ENCODE measurements around the gene CDK5R2. TPM values are rescaled to one million over a fixed set of nuclear protein-coding genes. Genes with fewer than 3 reads are reported as not detected.
A peak's percentile ranks its signal among the peaks of the same experiment; 100 is the strongest.

The CDK5R2 gene
- total and polyA plus RNA-seq, 2 of the 13 experiments (the other 11 are each of a cell fraction or from before 2014, with no cell fraction given), result not detected

DNA sequence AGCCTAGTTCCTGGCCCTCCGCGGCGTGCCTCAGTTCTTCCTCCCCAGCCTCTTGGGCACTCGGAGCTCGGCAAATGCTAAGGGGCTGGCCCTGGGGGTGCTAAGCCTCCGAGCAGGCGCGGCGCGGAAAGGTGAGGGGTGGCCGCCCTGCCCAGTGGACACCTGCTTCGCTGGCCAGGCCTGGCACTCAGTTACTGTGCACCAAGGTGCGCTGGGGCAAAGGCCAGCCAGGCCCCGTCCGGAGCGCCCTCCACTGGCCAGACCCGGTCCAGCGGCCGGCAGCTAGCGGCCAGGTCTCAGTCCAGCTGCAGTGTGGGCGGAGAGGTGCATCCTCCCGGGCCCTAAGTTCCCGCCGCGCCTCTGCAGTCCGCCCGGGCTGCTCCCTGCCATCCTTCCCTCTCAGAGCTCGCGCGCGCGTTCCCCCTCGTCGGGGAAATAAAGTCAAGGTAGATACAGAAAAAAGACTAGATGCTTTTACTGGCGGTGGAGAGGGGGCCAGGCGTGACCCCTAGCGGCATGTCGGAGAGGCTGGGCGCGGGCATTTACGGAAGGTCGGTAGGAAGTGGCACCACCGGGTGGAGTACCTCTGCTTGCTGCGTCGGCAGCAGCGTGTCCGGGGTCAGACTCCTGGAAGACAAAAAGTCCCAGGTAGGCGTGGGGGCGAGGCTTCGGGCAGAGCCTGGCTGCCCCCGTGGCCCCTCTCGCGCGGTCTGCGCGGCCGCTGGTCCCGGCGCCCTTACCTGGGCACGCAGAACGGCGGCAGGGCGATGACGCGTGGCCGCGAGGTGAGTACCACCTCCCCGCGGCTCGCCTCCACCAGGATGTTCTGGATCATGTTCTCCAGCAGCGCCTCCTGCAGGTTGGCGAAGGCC lies 43.2 kb downstream of the CDK5R2 start:
- Histone ChIP-seq H3K36me3 (replicated peaks in 1 of 2; ENCODE audit: control insufficient read depth in 1 of 2, insufficient read depth in 2 of 2, low read length in 2 of 2) (no peaks in the 10 kb centered on the region), H3K9ac (ENCODE audit: insufficient read depth, low read depth, low read length) (no peak overlapping the region), H2AFZ (ENCODE audit: low read length) (no peak overlapping the region), H3K4me2 (ENCODE audit: low read depth, low read length) (peak overlapping the region; percentile 71), H3K4me1 (ENCODE audit: insufficient read depth, low read length) (peaks cover 24% of the 10 kb centered on the region), H3K79me2 (ENCODE audit: insufficient read depth, low read length) (no peaks in the 10 kb centered on the region), H3K9me3 (ENCODE audit: low read length) (no peaks in the 10 kb centered on the region), H3K4me3 (replicated peaks in 1 of 3; ENCODE audit: insufficient read depth in 1 of 3, low read depth in 2 of 3, low read length in 3 of 3) (peak overlapping the region; percentile 6 to 64 (median 28); a peak in 4 of 6 replicates), H4K20me1 (ENCODE audit: insufficient read depth, low read length) (peaks cover 36% of the 10 kb centered on the region; the same call in 1 of the 2 replicates), H3K27me3 (ENCODE audit: control insufficient read depth in 1 of 2, insufficient read depth in 2 of 2, low read length in 2 of 2) (peaks cover 40 to 86% of the 10 kb centered on the region in 2 experiments), H3K27ac (ENCODE audit: extremely low read length, insufficient read depth, low read length) (no peak overlapping the region)
- ChIA-PET CTCF (ENCODE audit: low intra/inter-chr PET ratio, low total read pairs) (interaction anchor here (1.1 to 2.1 kb wide), 3 partner anchors 23 to 117 kb away, joined by 3 to 7 read pairs (median 4); no protein-coding TSS in a partner anchor), POLR2A (interaction anchor here (0.9 to 1.4 kb wide), 10 partner anchors 69 to 496 kb away, joined by 3 to 5 read pairs (median 4); partner anchors contain the start of genes CNPPD1, DNAJB2, GLB1L and GMPPA)
- BruUV-seq (replicated peaks), result no TSS peak
- intact Hi-C loops (cut with micrococcal nuclease; ENCODE audit: unreplicated experiment), result loop anchor here (2.0 kb wide), 1 partner anchor 26 kb away; no protein-coding TSS in a partner anchor
- WGBS (ENCODE audit: low lambda C conversion rate), result 4% methylated on average over 34 of the region's 72 CpGs
- in situ Hi-C loops (cut with HindIII; ENCODE audit: extremely low pct_ligation_motif_present, low pct_unique_long_range_greater_than_20kb), result no loop called here
- peak; percentile 75 for ATAC-seq
- DNase-seq (ENCODE audit: low spot score), result peak; percentile 54
- no peak for FAIRE-seq
- TF ChIP-seq HNRNPK (IDR thresholded peaks at IDR 0.05; ENCODE audit: low read depth, low read length, poor library complexity, severe bottlenecking) (peak; percentile 10), ZNF878 (CRISPR knock-in tag; IDR thresholded peaks at IDR 0.05) (no peak), FOXA1 (IDR thresholded peaks at IDR 0.05) (no peak), FOXA1 (CRISPR knock-in tag; IDR thresholded peaks at IDR 0.05) (peak; percentile 34; the same call in 1 of the 2 replicates), NFE2L2 (IDR thresholded peaks at IDR 0.05; ENCODE audit: low read length) (0 out of 2 replicates have a peak, but pooled peaks have one; percentile 2), DR1 (CRISPR knock-in tag; IDR thresholded peaks at IDR 0.05) (no peak; the same call in 1 of the 2 replicates), RCOR2 (CRISPR knock-in tag; IDR thresholded peaks at IDR 0.05) (no peak), ZNF790 (CRISPR knock-in tag; IDR thresholded peaks at IDR 0.05; ENCODE audit: borderline replicate concordance) (peak; percentile 5; the same call in 1 of the 2 replicates), ZFY (CRISPR knock-in tag; IDR thresholded peaks at IDR 0.05) (peak; percentile 15), HNRNPLL (IDR thresholded peaks at IDR 0.05; ENCODE audit: low read depth, low read length, poor library complexity, severe bottlenecking) (peak; percentile 60), ZNF558 (CRISPR knock-in tag; IDR thresholded peaks at IDR 0.05; ENCODE audit: borderline replicate concordance) (0 out of 2 replicates have a peak, but pooled peaks have one; percentile 0), ARNT2 (CRISPR knock-in tag; IDR thresholded peaks at IDR 0.05; ENCODE audit: low read depth) (peak; percentile 26), MIER3 (CRISPR knock-in tag; IDR thresholded peaks at IDR 0.05; ENCODE audit: borderline replicate concordance) (no peak)
- TF ChIP-seq, protein P1, sequence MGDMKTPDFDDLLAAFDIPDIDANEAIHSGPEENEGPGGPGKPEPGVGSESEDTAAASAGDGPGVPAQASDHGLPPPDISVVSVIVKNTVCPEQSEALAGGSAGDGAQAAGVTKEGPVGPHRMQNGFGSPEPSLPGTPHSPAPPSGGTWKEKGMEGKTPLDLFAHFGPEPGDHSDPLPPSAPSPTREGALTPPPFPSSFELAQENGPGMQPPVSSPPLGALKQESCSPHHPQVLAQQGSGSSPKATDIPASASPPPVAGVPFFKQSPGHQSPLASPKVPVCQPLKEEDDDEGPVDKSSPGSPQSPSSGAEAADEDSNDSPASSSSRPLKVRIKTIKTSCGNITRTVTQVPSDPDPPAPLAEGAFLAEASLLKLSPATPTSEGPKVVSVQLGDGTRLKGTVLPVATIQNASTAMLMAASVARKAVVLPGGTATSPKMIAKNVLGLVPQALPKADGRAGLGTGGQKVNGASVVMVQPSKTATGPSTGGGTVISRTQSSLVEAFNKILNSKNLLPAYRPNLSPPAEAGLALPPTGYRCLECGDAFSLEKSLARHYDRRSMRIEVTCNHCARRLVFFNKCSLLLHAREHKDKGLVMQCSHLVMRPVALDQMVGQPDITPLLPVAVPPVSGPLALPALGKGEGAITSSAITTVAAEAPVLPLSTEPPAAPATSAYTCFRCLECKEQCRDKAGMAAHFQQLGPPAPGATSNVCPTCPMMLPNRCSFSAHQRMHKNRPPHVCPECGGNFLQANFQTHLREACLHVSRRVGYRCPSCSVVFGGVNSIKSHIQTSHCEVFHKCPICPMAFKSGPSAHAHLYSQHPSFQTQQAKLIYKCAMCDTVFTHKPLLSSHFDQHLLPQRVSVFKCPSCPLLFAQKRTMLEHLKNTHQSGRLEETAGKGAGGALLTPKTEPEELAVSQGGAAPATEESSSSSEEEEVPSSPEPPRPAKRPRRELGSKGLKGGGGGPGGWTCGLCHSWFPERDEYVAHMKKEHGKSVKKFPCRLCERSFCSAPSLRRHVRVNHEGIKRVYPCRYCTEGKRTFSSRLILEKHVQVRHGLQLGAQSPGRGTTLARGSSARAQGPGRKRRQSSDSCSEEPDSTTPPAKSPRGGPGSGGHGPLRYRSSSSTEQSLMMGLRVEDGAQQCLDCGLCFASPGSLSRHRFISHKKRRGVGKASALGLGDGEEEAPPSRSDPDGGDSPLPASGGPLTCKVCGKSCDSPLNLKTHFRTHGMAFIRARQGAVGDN (CRISPR knock-in tag; IDR thresholded peaks at IDR 0.05), result peak; percentile 55
- TF ChIP-seq, protein P2, sequence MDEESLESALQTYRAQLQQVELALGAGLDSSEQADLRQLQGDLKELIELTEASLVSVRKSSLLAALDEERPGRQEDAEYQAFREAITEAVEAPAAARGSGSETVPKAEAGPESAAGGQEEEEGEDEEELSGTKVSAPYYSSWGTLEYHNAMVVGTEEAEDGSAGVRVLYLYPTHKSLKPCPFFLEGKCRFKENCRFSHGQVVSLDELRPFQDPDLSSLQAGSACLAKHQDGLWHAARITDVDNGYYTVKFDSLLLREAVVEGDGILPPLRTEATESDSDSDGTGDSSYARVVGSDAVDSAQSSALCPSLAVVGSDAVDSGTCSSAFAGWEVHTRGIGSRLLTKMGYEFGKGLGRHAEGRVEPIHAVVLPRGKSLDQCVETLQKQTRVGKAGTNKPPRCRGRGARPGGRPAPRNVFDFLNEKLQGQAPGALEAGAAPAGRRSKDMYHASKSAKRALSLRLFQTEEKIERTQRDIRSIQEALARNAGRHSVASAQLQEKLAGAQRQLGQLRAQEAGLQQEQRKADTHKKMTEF (CRISPR knock-in tag; IDR thresholded peaks at IDR 0.05), result no peak
- TF ChIP-seq, protein P3, sequence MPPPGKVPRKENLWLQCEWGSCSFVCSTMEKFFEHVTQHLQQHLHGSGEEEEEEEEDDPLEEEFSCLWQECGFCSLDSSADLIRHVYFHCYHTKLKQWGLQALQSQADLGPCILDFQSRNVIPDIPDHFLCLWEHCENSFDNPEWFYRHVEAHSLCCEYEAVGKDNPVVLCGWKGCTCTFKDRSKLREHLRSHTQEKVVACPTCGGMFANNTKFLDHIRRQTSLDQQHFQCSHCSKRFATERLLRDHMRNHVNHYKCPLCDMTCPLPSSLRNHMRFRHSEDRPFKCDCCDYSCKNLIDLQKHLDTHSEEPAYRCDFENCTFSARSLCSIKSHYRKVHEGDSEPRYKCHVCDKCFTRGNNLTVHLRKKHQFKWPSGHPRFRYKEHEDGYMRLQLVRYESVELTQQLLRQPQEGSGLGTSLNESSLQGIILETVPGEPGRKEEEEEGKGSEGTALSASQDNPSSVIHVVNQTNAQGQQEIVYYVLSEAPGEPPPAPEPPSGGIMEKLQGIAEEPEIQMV (CRISPR knock-in tag; IDR thresholded peaks at IDR 0.05; ENCODE audit: low read depth), result 0 out of 2 replicates have a peak, but pooled peaks have one; percentile 48
